HG02943 (cell line): ENCODE measurements around the gene GOLGA8B.
"Not testable (repeated sequence)": the region's sequence is repeated elsewhere in the genome, so short reads cannot be mapped to it uniquely, and the experiment has no call there.

Experiments
- ATAC-seq: cut with Tn5 transposase; IDR thresholded peaks from one replicate; pipeline ENCODE4 v1.9.1; 2021; ENCODE audit warnings: mild to moderate bottlenecking, low read depth, moderate library complexity; ENCODE audit not compliant: unreplicated experiment

The GOLGA8B gene

DNA sequence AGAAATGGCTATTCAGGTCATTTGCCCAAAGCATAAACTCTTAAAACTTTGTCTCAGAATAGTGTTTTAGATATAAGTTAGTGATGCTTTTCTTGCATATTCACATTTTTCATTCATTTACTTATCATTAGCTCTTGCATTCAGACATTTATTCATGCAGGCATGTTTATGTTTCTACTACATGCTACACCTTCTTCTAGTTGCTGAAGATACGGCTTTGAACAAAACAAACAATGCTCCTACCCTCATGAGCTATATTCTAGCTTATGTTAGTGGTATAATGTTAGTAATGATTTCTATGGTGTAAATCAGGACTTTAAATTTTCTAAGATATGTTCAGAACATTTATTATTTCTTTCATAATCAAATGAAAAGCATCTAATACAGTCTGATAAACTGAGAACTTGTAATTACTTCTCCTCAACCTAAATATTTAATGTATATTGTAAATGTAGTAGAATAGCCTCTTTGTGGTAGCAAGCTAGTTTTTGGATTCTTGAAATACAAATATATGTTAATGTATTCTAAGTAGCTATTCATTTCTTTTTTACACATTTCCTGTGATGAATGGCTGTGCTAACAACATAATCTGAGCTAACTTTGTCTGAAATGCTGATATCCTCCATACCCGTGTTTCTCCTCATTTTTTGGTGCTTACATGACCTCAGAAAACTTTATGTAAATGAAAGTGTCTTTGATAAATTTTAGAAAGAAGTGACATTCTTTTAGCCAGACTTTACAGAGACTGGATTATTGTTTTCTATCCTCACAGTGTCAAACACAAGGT lies 15.5 kb upstream of the GOLGA8B start:
- ATAC-seq, result no peak

DNA sequence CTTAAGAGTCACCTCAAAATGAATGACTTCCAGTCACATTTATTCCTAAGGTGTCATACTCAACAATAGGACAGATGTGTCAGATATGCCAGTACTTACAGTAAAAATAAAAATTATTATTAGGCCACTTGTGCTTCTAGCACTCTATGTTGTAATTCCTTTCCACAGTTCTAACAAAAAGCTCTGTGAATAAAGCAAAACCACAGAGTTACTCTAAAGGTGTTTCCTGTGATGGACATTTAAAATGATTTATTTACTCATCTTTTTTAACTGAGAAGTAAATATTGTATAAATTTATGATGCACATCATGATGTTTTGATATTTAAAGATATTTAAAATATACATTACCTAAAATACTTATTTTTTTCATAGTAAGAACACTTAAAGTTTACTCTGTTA lies 13.9 kb upstream of the GOLGA8B start:
- ATAC-seq, result no peak

DNA sequence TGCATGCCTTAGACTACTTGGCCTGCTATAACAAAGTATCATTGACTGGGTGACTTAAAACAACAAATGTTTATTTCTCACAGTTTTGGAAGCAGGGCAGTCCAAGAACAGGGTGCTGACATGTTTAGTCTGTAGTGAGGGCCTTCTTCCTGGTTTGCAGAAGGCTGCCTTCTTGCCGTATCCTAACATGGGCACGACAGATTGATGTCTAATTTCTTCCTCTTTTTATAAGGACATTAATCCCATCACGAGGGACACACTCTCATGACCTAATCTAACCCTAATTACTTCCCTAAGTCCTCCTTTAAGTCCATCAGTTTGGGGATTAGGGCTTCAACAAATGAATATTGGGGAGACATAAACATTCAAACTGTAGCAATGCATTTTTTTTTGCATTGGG lies 10.9 kb upstream of the GOLGA8B start:
- no peak for ATAC-seq

DNA sequence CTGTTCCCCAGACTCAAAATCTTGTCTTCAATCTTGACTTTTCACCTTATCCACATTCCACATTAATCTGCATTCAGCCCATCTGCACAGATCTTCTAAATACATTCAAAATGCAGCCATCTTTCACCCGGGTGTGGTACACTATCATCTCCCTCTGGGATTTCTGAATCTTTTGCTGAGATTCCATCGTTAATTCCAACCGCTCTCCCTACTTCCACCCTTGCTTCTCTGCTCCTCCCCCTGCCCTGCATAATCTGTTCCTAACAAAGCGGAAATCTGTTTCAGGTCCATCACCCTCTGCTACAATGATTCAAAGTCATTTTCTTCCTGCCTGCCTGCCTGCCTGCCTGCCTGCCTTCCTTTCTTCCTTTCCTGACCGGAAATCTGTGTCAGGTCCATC lies 7.9 kb upstream of the GOLGA8B start:
- no peak for ATAC-seq

DNA sequence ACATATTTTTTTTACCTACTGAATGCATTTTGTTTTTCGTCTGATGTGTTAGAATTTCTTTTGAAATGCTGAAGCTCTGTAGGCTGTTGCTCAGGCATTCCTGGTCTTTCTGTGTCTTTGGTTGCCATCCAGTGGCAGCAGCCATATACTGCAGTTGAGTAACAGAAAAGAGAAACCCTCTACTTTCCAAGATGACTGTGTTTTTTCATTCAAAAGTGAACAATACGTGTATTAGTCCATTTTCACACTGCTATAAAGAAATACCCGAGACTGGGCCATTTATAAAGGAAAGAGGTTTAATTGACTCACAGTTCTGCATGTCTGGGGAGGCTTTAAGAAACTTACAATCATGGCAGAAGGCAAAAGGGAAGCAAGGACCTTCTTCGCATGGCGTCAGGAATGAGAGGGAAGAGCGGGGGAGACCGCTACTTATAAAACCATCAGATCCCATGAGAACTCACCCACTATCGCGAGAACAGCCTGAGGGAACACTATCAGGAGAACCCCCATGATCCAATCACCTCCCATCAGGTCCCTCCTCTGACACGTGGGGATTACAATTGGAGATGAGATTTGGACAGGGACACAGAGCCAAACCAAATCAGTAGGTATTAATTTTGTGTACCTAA lies 4.7 kb upstream of the GOLGA8B start:
- no peak for ATAC-seq

DNA sequence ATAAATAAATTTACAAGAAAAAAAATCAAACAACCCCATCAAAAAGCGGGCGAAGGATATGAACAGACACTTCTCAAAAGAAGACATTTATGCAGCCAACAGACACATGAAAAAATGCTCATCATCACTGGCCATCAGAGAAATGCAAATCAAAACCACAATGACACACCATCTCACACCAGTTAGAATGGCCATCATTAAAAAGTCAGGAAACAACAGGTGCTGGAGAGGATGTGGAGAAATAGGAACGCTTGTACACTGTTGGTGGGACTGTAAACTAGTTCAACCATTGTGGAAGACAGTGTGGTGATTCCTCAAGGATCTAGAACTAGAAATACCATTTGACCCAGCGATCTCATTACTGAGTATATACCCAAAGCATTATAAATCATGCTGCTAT lies 2.5 kb upstream of the GOLGA8B start:
- not testable (repeated sequence) for ATAC-seq

DNA sequence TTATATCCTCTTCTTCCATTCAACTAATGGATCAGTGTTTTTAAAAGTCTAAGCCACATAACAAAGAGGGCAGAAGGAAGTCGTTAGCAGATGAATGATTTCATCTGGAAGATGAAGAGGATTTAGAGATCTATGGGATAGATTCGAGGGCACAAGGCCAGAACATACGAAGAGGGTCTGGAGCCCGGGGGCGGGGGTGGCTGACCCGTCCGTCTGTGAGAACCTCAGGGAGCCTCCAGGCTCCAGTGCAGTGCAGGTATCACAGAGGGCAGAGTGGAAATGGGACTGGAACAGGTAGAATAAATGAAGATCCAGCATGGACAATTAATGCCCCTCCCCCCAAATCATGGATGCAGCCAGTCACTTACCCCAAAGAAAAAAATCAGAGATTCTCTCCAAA lies 1.5 kb upstream of the GOLGA8B start:
- ATAC-seq, result no peak

DNA sequence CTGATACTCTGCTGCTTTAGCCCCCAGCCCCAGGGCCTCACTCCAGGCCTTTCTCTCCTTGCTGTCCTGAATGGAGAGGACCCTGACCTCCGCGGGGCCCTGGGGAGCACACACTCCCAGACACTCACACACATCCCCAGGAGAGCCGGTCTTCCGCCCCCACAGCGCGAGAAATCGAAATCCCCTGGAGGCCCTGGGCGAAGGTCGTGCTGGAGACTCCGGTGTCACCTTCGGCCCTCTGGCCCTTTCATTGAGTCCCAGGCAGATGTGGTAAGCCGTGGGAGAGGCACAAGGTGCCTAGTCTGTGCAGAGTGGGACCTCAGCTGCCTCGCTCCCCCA lies 848 bp upstream of the GOLGA8B start:
- no peak for ATAC-seq

DNA sequence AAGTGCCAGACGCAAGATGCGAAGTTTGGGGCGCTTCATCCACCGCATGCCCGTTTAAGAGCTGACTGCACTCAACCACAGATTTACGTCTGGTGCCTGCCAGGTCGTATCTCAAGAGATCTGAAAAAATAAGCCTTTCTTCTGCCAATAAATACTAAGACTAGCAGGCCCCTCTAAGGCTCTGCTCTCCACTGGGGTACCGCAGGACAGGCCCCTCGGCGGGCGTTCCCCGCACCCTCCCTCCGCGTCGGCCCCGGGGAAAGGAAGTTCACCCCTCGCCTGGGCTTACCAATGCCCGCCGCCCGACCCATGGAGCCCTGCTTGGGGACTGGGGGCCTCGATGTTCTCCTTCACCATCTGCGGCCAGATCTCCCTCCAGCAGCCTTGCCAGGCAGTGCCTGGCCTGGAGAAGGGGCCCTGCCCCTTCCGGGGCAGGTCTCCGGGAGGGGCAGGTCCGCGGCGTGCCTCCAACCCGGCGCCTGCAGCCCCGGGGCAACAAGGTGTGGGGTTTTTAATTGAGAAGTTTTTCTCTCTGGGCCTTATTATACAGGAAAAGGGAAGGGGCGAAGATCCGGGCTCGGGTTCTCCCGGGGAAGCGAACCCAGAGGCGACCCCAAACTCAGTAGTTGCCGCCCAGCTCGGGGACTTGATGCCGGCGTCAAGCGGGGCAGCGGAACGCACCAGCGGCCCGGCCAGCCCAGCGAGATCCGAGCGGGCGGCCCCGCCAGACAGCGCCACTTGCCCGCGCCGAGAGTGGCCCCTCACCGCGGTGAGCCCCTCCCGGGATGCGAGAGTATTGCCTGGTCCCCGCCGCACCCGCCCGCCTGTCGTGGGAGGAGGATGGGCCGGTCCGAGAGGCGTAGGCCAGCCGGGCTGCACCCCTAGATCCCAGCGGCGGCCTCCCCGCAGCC lies 735 bp downstream of the GOLGA8B start:
- peak; percentile 65 for ATAC-seq

DNA sequence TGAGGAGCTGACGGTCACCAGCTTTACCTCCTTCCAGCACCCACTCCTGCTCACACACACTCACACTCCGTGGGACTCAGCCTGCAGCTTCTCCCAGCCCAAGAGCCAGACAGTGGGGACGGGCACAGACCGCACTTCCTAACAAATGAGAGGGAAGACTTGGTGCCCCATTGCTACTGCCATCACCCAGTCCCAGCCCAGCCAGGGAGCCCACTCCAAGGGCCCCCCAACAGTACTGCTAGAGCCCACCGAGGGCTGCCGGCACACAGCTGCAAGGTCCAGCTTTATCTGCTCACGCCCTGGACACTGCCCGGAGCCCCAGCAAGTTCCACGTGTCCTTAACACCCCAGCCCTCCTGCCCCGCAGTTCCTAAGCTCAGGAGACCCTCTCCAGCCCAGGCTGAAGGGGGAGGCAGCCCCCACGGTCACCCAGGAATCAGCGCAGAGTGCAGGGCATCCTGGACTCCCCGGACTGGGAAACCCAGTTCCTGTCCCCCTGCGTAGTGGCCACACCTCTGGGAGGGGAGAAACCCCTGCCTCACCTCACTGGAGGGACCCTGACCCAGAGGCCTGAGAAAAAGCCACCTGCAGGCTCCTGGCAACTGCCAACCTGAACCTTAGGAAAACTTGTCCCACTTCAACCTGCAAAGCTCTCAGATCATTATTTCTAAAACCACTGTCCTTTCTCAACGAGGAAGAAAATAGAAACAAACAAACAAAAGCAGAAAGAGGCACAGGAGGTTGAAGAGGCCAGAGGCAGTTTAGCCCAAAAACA lies 1.6 kb downstream of the GOLGA8B start:
- ATAC-seq, result not testable (repeated sequence)

DNA sequence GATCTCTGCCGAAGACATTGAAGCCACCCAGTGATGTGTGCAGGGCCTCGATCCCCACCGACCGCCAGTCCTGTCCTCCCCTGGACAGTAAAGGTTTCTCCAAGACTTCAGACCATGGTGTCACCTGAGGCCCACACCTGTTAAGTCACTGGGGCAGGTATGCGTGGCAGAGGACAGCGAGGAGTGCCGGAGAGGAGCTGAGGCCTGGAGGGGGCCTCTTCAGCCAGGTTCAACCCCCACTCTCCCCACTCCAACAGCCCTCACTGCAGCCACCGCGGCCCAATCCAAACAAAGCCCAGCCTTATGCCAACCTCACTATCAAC lies 2.4 kb downstream of the GOLGA8B start:
- no peak for ATAC-seq

DNA sequence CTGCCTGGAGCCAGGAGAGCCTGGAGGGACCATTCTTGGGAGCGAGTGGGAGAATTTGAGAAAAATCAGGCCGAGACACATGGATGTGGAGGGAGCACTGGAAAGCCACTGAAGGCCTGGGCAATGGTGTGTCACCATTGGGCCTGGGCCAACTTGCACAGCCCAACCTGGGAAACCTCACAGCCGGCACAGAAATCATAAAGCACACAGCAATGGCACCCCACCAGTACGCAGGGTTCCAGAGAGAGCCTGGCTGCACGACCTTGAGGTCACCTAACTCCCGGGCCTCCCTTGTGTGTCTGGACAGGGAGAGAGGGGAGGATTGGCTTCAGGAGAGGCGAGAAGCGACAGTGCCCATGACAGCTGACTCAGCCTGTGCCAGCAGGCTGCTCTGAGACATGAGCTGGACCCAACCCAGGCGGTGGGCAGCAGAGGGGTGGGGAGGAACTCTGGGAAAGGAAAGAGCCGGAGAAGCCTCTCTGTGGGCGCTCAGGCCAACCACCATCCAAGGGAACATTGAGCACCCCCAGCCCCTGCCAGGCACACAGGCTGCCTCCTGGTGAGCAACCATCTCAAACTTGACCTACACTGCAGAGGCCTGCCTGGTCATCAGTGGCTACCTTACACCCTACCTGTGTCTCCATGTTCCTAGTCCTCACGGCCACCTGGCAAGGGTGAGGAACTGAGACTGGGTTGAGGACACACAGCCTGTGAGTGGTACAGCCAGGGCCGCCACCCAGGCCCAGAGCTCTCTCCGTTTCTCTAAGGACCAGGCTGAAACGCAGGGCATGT lies 3.0 kb downstream of the GOLGA8B start:
- not testable (repeated sequence) for ATAC-seq

DNA sequence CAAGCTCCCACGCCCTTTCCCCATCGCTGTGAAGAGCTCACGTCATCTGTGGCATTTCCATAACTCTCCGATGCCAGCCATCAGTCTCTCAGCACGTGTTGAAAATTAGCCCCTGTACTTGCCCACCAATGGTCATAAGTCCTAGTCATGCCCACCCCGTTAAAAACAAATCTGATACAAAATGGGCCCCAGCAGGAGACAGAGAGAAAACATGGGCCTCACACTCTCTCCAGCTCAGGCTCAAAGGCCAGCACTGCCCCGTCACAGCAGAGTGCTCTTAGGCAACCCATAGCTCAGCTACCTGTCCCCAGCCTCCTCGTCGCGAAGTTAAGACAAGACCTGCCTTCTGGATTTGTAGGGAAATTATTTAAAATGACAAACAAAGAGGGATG lies 5.2 kb downstream of the GOLGA8B start:
- no peak for ATAC-seq

DNA sequence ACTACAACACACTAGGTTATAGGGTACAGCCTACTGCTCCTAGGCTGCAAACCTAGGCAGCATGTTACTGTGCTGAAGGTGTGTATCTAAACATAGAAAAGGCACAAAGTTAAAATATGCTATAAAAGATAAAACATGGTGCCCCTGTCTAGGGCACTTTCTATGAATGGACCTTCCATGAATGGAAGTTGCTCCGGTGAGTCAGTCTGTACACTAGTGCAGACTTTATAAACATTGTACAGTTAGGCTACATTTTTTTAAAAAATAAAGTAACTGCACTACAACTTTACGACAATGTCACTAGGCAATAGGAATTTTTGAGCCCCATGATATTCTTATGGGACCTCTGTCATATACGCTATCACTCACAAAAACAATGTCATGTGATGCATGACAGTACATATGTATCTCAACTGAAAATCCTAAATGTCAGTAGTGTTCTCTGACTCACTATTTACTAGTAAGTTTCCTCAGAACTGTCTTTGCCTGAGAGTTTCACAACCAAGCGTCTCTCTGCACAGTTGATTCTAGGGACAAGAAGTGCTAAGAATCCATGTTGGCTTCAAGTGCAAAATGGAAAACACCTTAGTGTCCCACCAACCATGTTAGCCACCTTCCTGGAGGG lies 5.7 kb downstream of the GOLGA8B start:
- ATAC-seq, result not testable (repeated sequence)

DNA sequence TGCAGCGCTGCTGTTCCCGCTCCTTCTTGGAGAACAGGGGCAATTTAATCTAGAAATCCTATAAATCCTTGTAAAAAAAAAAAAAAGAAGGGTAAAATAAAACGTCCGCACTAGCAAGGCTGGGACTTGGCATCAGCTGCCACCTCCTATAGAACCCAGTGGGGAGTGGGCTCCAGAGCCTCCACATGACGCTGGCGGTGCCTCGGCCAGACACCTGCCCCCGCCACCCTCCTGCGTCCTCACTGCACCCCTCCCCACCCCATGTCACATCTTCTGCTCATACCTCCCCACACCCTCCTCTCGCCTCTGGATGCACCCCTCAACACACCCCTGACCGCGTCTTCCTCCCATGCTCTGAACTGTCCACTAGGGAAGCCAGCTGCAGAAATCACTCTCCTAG lies 8.4 kb downstream of the GOLGA8B start:
- not testable (repeated sequence) for ATAC-seq

DNA sequence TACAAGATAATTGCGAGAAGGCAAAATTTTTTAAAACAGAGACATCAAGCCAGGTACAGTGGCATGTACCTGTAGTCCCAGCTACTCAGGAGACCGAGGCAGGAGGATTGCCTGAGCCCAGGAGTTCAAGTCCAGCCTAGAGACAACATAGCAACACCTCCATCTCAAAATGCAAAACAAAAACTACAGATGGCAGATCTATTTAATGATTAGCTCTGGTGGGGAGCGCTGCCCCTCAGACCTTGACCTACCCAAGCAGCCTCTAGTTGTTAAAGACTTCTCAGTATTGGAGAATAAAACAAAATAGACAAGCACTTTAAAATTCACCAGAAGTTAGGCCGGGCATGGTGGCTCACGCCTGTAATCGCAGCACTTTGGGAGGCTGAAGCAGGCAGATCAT lies 10.5 kb downstream of the GOLGA8B start:
- not testable (repeated sequence) for ATAC-seq

DNA sequence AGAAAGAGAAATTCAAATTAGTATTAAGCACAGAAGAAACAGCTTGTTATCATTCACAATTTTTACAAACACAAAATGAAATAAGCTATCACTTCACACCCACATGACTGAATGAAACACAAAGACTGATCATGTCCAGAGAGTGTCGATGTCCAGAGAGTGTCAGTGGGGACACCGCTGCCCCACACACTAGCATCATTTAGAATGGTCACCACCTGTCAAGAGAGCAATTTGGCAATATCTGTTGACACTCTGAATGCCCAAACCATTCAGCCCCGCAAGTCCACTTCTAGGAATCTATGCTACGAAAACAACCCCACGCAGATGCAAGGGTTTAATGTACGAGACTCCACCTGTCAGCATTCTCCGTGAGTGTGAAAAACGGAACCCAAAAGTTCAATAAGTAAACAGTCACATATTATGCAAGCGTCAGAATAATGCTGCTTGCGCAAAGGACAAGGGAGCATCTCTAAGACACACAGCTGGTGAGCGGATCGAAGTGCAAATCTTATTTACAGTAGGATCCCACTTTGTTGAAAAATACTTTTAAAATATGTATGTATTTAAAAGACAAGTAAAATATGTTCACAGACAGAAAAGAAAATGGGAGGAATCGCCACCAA lies 11.3 kb downstream of the GOLGA8B start:
- ATAC-seq, result not testable (repeated sequence)

DNA sequence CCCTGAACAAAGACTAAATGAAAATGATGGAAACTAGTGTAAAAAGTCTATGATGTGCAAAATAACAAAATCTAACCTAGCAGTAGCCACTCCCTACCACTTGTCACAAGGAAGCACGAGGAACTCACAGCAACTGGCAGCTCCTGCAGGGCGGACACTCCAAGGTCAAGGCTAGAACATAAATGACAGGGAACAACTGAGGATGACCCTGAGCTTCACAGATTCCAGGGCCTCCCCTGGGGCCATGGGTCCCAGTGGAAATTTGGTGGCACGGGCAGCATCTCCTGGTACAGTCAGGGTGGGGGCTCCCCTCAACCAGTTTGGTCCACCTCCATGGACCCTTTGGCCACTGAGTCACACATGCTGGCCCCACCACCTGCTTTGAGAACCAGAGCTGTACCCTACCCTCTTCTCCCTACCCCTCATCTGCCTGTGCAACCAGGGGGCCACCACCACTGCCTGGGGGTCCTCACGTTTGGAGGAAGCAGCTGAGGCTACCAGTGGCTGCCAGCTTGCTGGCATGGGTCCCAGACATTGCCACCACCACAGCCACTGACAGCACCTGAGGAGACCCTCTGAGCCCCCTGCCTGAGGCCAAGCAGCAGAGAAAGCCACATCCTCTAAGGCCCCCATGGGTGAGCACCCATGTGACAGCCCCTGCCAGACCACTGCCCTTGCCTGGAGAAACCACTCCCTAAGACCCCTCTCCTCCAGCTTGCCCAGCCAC lies 13.6 kb downstream of the GOLGA8B start:
- ATAC-seq, result not testable (repeated sequence)
